PC-9 (cell line): ENCODE measurements around the gene ZRSR2. TPM values are rescaled to one million over a fixed set of nuclear protein-coding genes. Genes with fewer than 3 reads are reported as not detected.
"Not testable (repeated sequence)": the region's sequence is repeated elsewhere in the genome, so short reads cannot be mapped to it uniquely, and the experiment has no call there.

Experiments
- Bru-seq: library from RNA; stranded (reverse); fragments of 400-500 nt; gene quantifications from one replicate; lab custom pipeline; 2021; lab: Mats Ljungman, UMichigan
- BruChase-seq, 2 experiments: library from RNA; stranded (reverse); fragments of 400-500 nt; gene quantifications; one replicate each; lab custom pipeline; 2021; lab: Mats Ljungman, UMichigan
- BruUV-seq: library from RNA; stranded (reverse); fragments of 400-500 nt; replicated peaks from 2 replicates; lab custom pipeline; 2021; lab: Mats Ljungman, UMichigan
- CTCF ChIA-PET: fragments of 300-600 bp; sonication (Branson Sonifier 250); formaldehyde crosslinking; loops from one replicate; lab custom pipeline; 2022; ENCODE audit warnings: antibody characterized with exemption; lab: Charles Lee
- POLR2A ChIA-PET: fragments of 300-600 bp; sonication (Branson Sonifier 250); formaldehyde crosslinking; loops from one replicate; lab custom pipeline; 2022; ENCODE audit warnings: antibody characterized with exemption; ENCODE audit not compliant: unreplicated experiment; lab: Charles Lee
- DNase-seq, 2 experiments: peaks; one replicate each; pipeline versions ENCODE4 v3.0.0 to v3.0.0-alpha.2; 2015 to 2022; ENCODE audit warnings: mixed read lengths in 1 of 2
- H2AFZ ChIP-seq: fragments of 200-600 bp; sonication (generic); 2 replicates; pipeline ENCODE4 v1.8.1; 2017; ENCODE audit warnings: antibody characterized with exemption
- H3F3A ChIP-seq: fragments of 200-600 bp; sonication (generic); 2 replicates; pipeline ENCODE4 v1.8.1; 2017; ENCODE audit warnings: antibody characterized with exemption, mild to moderate bottlenecking, low read depth; ENCODE audit not compliant: insufficient read depth
- H3K27ac ChIP-seq: fragments of 200-600 bp; sonication (generic); 2 replicates; pipeline ENCODE4 v1.6.1; 2016; ENCODE audit warnings: mixed run types
- H3K27me3 ChIP-seq: fragments of 200-600 bp; sonication (generic); 2 replicates; pipeline ENCODE4 v1.6.1; 2016; ENCODE audit warnings: low read depth, mixed run types; ENCODE audit not compliant: insufficient read depth
- H3K36me3 ChIP-seq: fragments of 200-600 bp; sonication (generic); 2 replicates; pipeline ENCODE4 v1.6.1; 2016; ENCODE audit warnings: low read depth, mixed run types
- H3K4me1 ChIP-seq: fragments of 200-600 bp; sonication (generic); replicated peaks from 2 replicates; pipeline ENCODE4 v1.6.1; 2016; ENCODE audit warnings: mixed run types; ENCODE audit not compliant: insufficient read depth
- H3K4me2 ChIP-seq: fragments of 200-600 bp; sonication (generic); 2 replicates; pipeline ENCODE4 v1.6.1; 2017; ENCODE audit warnings: mixed run types
- H3K4me3 ChIP-seq: fragments of 200-600 bp; sonication (generic); 2 replicates; pipeline ENCODE4 v1.6.1; 2016; ENCODE audit warnings: mixed run types
- H3K79me2 ChIP-seq: fragments of 200-600 bp; sonication (generic); 2 replicates; pipeline ENCODE4 v1.6.1; 2017; ENCODE audit warnings: low read depth, mixed run types
- H3K9me2 ChIP-seq: fragments of 200-600 bp; sonication (generic); 2 replicates; pipeline ENCODE4 v1.8.1; 2017; ENCODE audit warnings: mild to moderate bottlenecking; ENCODE audit not compliant: insufficient read depth
- H3K9me3 ChIP-seq: fragments of 200-600 bp; sonication (generic); 2 replicates; pipeline ENCODE4 v1.8.1; 2016; ENCODE audit warnings: low read depth; ENCODE audit not compliant: insufficient read depth
- H4K20me1 ChIP-seq: fragments of 200-600 bp; sonication (generic); 2 replicates; pipeline ENCODE4 v1.8.1; 2017; ENCODE audit not compliant: insufficient read depth
- CTCF ChIP-seq: fragments of 200-600 bp; sonication (generic); conservative IDR thresholded peaks from 2 replicates; pipeline ENCODE4 v1.6.1; 2017; ENCODE audit warnings: mixed run types, antibody characterized with exemption, mild to moderate bottlenecking, moderate library complexity
- EZH2 ChIP-seq: fragments of 200-600 bp; sonication (generic); IDR thresholded peaks from 2 replicates; pipeline ENCODE4 v1.8.0; 2017; ENCODE audit warnings: antibody characterized with exemption, low read depth
- intact Hi-C: fragments of 100-400 bp; cut with micrococcal nuclease; formaldehyde crosslinking; loops from one replicate; pipeline ENCODE4 v1.10.0; 2022; ENCODE audit not compliant: unreplicated experiment
- long read RNA-seq: library from polyadenylated mRNA; stranded (forward); transcript quantifications from one replicate; pipeline ENCODE4 v2.0.0, GENCODE V29; 2022
- total RNA-seq: library from RNA; stranded (reverse); gene quantifications from 2 replicates; pipeline ENCODE4 v1.2.3, GENCODE V29; 2021

ZRSR2 gene
- total RNA-seq, result 7.2 and 7.6 TPM in 2 replicates
- Bru-seq, nascent RNA, result percentile 61 among the genes with signal in this experiment
- percentile 66 among the genes with signal in this experiment for BruChase-seq, experiment 1, labeled RNA remaining after a 2-hour chase
- percentile 69 among the genes with signal in this experiment for BruChase-seq, experiment 2, labeled RNA remaining after a 6-hour chase
- long read RNA-seq, transcript ZRSR2-201 (11 exons, 1,491 nt), result major isoform, 10 of 18 reads
- long read RNA-seq, partial matches to known transcripts, result 0 of 18 reads
- long read RNA-seq, other reads (novel, unspliced or antisense), result 8 of 18 reads

GRCh38 chrX:15789979-15790768, at the start of gene ZRSR2:
Gene ZRSR2 (plus strand): TSS chrX:15790484. CDS start chrX:15790496, 12 bp downstream.
- Histone ChIP-seq H3K4me2 (peak within 1 kb of the TSS; percentile 84), H3K9me2 (no peaks in the 10 kb centered on the region), H2AFZ (peak within 1 kb of the TSS; percentile 94), H3K79me2 (0 out of 2 replicates have a peak, but pooled peaks cover 7% of the 10 kb centered on the region), H3F3A (peaks cover 14% of the 10 kb centered on the region; the same call in 1 of the 2 replicates), H3K27ac (peak within 1 kb of the TSS; percentile 55), H3K4me1 (peaks cover 8% of the 10 kb centered on the region; the same call in 1 of the 2 replicates), H4K20me1 (no peaks in the 10 kb centered on the region), H3K4me3 (peak within 1 kb of the TSS; percentile 83), H3K36me3 (no peaks in the 10 kb centered on the region), H3K27me3 (no peaks in the 10 kb centered on the region), H3K9me3 (no peaks in the 10 kb centered on the region)
- intact Hi-C loops, result loop anchor here (5.0 kb wide), 1 partner anchor 53 kb away; the partner anchor contains the start of gene CA5B
- TF ChIP-seq CTCF (no peak), EZH2 (no peak)
- CTCF ChIA-PET, result no interaction called here
- BruUV-seq, result TSS peak; percentile 70
- POLR2A ChIA-PET, result interaction anchor here (0.5 to 0.9 kb wide), 3 partner anchors 19 to 1732 kb away, joined by 3 to 6 read pairs (median 4); partner anchors contain the start of gene FANCB
- peak; percentile 72 to 80 for DNase-seq

- no peak overlapping the region for H3K27ac ChIP-seq
- H4K20me1 ChIP-seq, result no peaks in the 10 kb centered on the region
- H3F3A ChIP-seq, result no peaks in the 10 kb centered on the region
- no peaks in the 10 kb centered on the region for H3K36me3 ChIP-seq
- intact Hi-C loops, result no loop called here
- CTCF ChIA-PET, result no interaction called here
- no peak overlapping the region for H3K4me3 ChIP-seq
- no TSS peak for BruUV-seq
- no peaks in the 10 kb centered on the region for H3K79me2 ChIP-seq
- POLR2A ChIA-PET, result no interaction called here
- H2AFZ ChIP-seq, result no peak overlapping the region
- H3K9me2 ChIP-seq, result no peaks in the 10 kb centered on the region
- H3K9me3 ChIP-seq, result no peaks in the 10 kb centered on the region
- H3K4me1 ChIP-seq, result no peaks in the 10 kb centered on the region
- no peak overlapping the region for H3K4me2 ChIP-seq
- DNase-seq, result no peak
- TF ChIP-seq EZH2 (no peak), CTCF (no peak)
- H3K27me3 ChIP-seq, result no peaks in the 10 kb centered on the region
These were observed 46.0 kb upstream of the ZRSR2 start for GRCh38 chrX:15744181-15744867.

GRCh38 chrX:15745179-15745578, 45.1 kb upstream of the ZRSR2 start:
- H3K9me2 ChIP-seq, result no peaks in the 10 kb centered on the region
- no peaks in the 10 kb centered on the region for H3K79me2 ChIP-seq
- no peaks in the 10 kb centered on the region for H3K36me3 ChIP-seq
- ChIA-PET CTCF (no interaction called here), POLR2A (interaction anchor here (0.7 kb wide), 1 partner anchor 68 kb away, joined by 3 read pairs; no protein-coding TSS in a partner anchor)
- H3K9me3 ChIP-seq, result no peaks in the 10 kb centered on the region
- no peak for TF ChIP-seq CTCF
- TF ChIP-seq EZH2, result no peak
- H2AFZ ChIP-seq, result no peak overlapping the region
- no TSS peak for BruUV-seq
- DNase-seq, result no peak
- no peak overlapping the region for H3K4me3 ChIP-seq
- no peaks in the 10 kb centered on the region for H3F3A ChIP-seq
- no peaks in the 10 kb centered on the region for H3K27me3 ChIP-seq
- no peak overlapping the region for H3K27ac ChIP-seq
- H4K20me1 ChIP-seq, result no peaks in the 10 kb centered on the region
- H3K4me1 ChIP-seq, result no peaks in the 10 kb centered on the region
- no peak overlapping the region for H3K4me2 ChIP-seq
- intact Hi-C loops, result no loop called here

- H3K79me2 ChIP-seq, H3K27ac ChIP-seq, H4K20me1 ChIP-seq, H3K4me1 ChIP-seq, H3K4me3 ChIP-seq, H3K9me2 ChIP-seq, H2AFZ ChIP-seq, H3K27me3 ChIP-seq, H3K4me2 ChIP-seq, H3K9me3 ChIP-seq, H3F3A ChIP-seq, POLR2A ChIA-PET, H3K36me3 ChIP-seq, BruUV-seq, intact Hi-C loops, DNase-seq, CTCF ChIA-PET: not testable (repeated sequence)
These were observed 43.6 kb upstream of the ZRSR2 start for GRCh38 chrX:15746651-15747050.
